ENCODE measurements around the gene GRM4. TPM values are rescaled to one million over a fixed set of nuclear protein-coding genes. Genes with fewer than 3 reads are reported as not detected.

GRM4 gene
- total RNA-seq, 1 donor from 2014 or later: not detected

GRCh38 chr6:34155471-34156300 is 9.8 kb upstream of the GRM4 start:
- intact Hi-C loops (cut with DNase I): no loop called here
- peaks cover 14% of the 10 kb centered on the region for H3K9me3 ChIP-seq
- no peak for DNase-seq
- peaks cover 11% of the 10 kb centered on the region for H3K4me1 ChIP-seq
- no peak for ATAC-seq
- TF ChIP-seq CTCF (IDR thresholded peaks at IDR 0.05): no peak
- H3K27me3 ChIP-seq (ENCODE audit: low read depth): peaks cover 41% of the 10 kb centered on the region
- H3K27ac ChIP-seq: no peak overlapping the region
- H3K4me3 ChIP-seq: no peak overlapping the region
- no peaks in the 10 kb centered on the region for H3K36me3 ChIP-seq

- peak overlapping the region; percentile 28 for H3K4me3 ChIP-seq
- H3K36me3 ChIP-seq: no peaks in the 10 kb centered on the region
- peak; percentile 82 to 84 for ATAC-seq
- TF ChIP-seq CTCF (IDR thresholded peaks at IDR 0.05): peak; percentile 96
- intact Hi-C loops (cut with DNase I): no loop called here
- H3K27me3 ChIP-seq (ENCODE audit: low read depth): peaks cover 49% of the 10 kb centered on the region
- peaks cover 11% of the 10 kb centered on the region for H3K4me1 ChIP-seq
- H3K27ac ChIP-seq: no peak overlapping the region
- H3K9me3 ChIP-seq: peaks cover 8% of the 10 kb centered on the region
- DNase-seq: no peak
These were observed 9.0 kb upstream of the GRM4 start for GRCh38 chr6:34154668-34155447.

- TF ChIP-seq CTCF (IDR thresholded peaks at IDR 0.05): no peak
- H3K27ac ChIP-seq: no peak overlapping the region
- DNase-seq: no peak
- H3K4me3 ChIP-seq: no peak overlapping the region
- peaks cover 62% of the 10 kb centered on the region for H3K27me3 ChIP-seq (ENCODE audit: low read depth)
- intact Hi-C loops (cut with DNase I): no loop called here
- peaks cover 11% of the 10 kb centered on the region for H3K4me1 ChIP-seq
- no peak for ATAC-seq
- H3K9me3 ChIP-seq: no peaks in the 10 kb centered on the region
- H3K36me3 ChIP-seq: no peaks in the 10 kb centered on the region
These were observed 7.1 kb upstream of the GRM4 start for GRCh38 chr6:34152806-34153520.

- peaks cover 11% of the 10 kb centered on the region for H3K4me1 ChIP-seq
- H3K4me3 ChIP-seq: no peak overlapping the region
- no peak for TF ChIP-seq CTCF (IDR thresholded peaks at IDR 0.05)
- H3K9me3 ChIP-seq: no peaks in the 10 kb centered on the region
- ATAC-seq: no peak
- peaks cover 65% of the 10 kb centered on the region for H3K27me3 ChIP-seq (ENCODE audit: low read depth)
- DNase-seq: no peak
- no peak overlapping the region for H3K27ac ChIP-seq
- intact Hi-C loops (cut with DNase I): no loop called here
- no peaks in the 10 kb centered on the region for H3K36me3 ChIP-seq
These were observed 6.2 kb upstream of the GRM4 start for GRCh38 chr6:34152042-34152524.

- Histone ChIP-seq H3K9me3 (no peaks in the 10 kb centered on the region), H3K4me3 (no peak overlapping the region), H3K27me3 (ENCODE audit: low read depth) (peaks cover 71% of the 10 kb centered on the region), H3K4me1 (peaks cover 11% of the 10 kb centered on the region), H3K27ac (no peak overlapping the region), H3K36me3 (no peaks in the 10 kb centered on the region)
- TF ChIP-seq CTCF (IDR thresholded peaks at IDR 0.05): no peak
- ATAC-seq (no peak), DNase-seq (no peak)
- intact Hi-C loops (cut with DNase I): no loop called here
These were observed 5.6 kb upstream of the GRM4 start for GRCh38 chr6:34151321-34152041.

All from lower lobe of right lung (tissue), 2 donors.